HCT116 (cell line): Measurements from ENCODE around the gene ARID3A. TPM values are rescaled to one million over a fixed set of nuclear protein-coding genes. Genes with fewer than 3 reads are reported as not detected.

Source experiments
- ATAC-seq: fragments of 200-7000 bp; cut with Tn5 transposase; 2 replicates; pipeline ENCODE4 v1.9.1; 2020; ENCODE audit warnings: mild to moderate bottlenecking, moderate library complexity
- BruUV-seq: library from RNA; stranded (reverse); fragments of 400-500 nt; replicated peaks from 2 replicates; lab custom pipeline; 2021; lab: Mats Ljungman, UMichigan
- CTCF ChIA-PET: fragments of 300-600 bp; sonication (Branson Sonifier 250); formaldehyde crosslinking; loops from one replicate; lab custom pipeline; 2021; ENCODE audit warnings: antibody characterized with exemption; lab: Charles Lee
- POLR2A ChIA-PET: fragments of 300-600, 350-600 bp; sonication (Branson Sonifier 250); formaldehyde crosslinking; loops from one replicate; lab custom pipeline; 2021; ENCODE audit warnings: antibody characterized with exemption; lab: Charles Lee
- RAD21 ChIA-PET, 2 experiments: fragments of 300-600 bp; sonication (Branson Sonifier 250); formaldehyde crosslinking; loops; one replicate each; lab custom pipeline; 2023; ENCODE audit warnings: low total read pairs in 2 of 2; ENCODE audit not compliant: uncharacterized antibody in 2 of 2, unreplicated experiment in 2 of 2, low non-redundant PET in 1 of 2; lab: Charles Lee
- DNase-seq: peaks from one replicate; pipeline ENCODE4 v3.0.0-alpha.2; 2010; ENCODE audit warnings: low read depth, low spot score
- H2AFZ ChIP-seq: fragments of 200-600 bp; shearing (Covaris generic), sonication (generic); 2 replicates; pipeline ENCODE4 v1.6.1; 2017; ENCODE audit warnings: low read depth, mixed run types, mixed read lengths, antibody characterized with exemption, low read length; ENCODE audit not compliant: poor library complexity, severe bottlenecking
- H3K27ac ChIP-seq: 2 replicates; pipeline ENCODE4 v1.5.1; 2012; ENCODE audit warnings: low read depth, low read length
- H3K27me3 ChIP-seq: fragments of 200-600 bp; sonication (generic); 2 replicates; pipeline ENCODE4 v1.6.1; 2016; ENCODE audit warnings: mixed run types, low read length, mixed read lengths; ENCODE audit not compliant: insufficient read depth
- H3K36me3 ChIP-seq, 2 experiments: fragments of 200-500 bp in 1 of 2; fragments of 200-600 bp in 1 of 2; sonication (Bioruptor generic) in 1 of 2; sonication (generic) in 1 of 2; 2 replicates each; pipeline versions ENCODE4 v1.5.1 to v1.6.1; 2014 to 2016; ENCODE audit warnings: low read length in 2 of 2, inconsistent platforms in 1 of 2, mixed read lengths in 1 of 2, mixed run types in 1 of 2; ENCODE audit not compliant: insufficient read depth in 2 of 2, control insufficient read depth in 1 of 2
- H3K4me1 ChIP-seq, 2 experiments: fragments of 200-600 bp in 1 of 2; sonication (generic) in 1 of 2; 2 replicates each; pipeline versions ENCODE4 v1.5.1 to v1.6.1; 2012 to 2017; ENCODE audit warnings: low read length in 2 of 2, inconsistent platforms in 1 of 2, mild to moderate bottlenecking in 1 of 2, mixed read lengths in 1 of 2, mixed run types in 1 of 2, moderate library complexity in 1 of 2; ENCODE audit not compliant: insufficient read depth in 2 of 2, control insufficient read depth in 1 of 2
- H3K4me2 ChIP-seq: fragments of 200-600 bp; sonication (generic); 2 replicates; pipeline ENCODE4 v1.6.1; 2017; ENCODE audit warnings: mixed run types, low read length, mixed read lengths
- H3K4me3 ChIP-seq, 2 experiments: fragments of 200-600 bp in 1 of 2; sonication (generic) in 1 of 2; replicated peaks in 1 of 2; 2 replicates each; pipeline ENCODE4 v1.5.1; 2011 to 2016; ENCODE audit warnings: low read length in 2 of 2, control low read depth in 1 of 2, low read depth in 1 of 2, mild to moderate bottlenecking in 1 of 2, mixed read lengths in 1 of 2, mixed run types in 1 of 2
- H3K79me2 ChIP-seq: fragments of 200-600 bp; sonication (generic); 2 replicates; pipeline ENCODE4 v1.6.1; 2017; ENCODE audit warnings: mild to moderate bottlenecking, mixed run types, low read length, moderate library complexity, mixed read lengths; ENCODE audit not compliant: insufficient read depth
- H3K9ac ChIP-seq: fragments of 200-600 bp; sonication (generic); 2 replicates; pipeline ENCODE4 v1.6.1; 2016; ENCODE audit warnings: low read length, mixed read lengths
- H3K9me2 ChIP-seq: fragments of 200-600 bp; sonication (generic), shearing (Covaris generic); 2 replicates; pipeline ENCODE4 v1.6.1; 2017; ENCODE audit warnings: mixed run types, mild to moderate bottlenecking, moderate library complexity; ENCODE audit not compliant: insufficient read depth
- H3K9me3 ChIP-seq, 2 experiments: fragments of 200-500 bp in 1 of 2; fragments of 200-600 bp in 1 of 2; sonication (Bioruptor generic) in 1 of 2; sonication (generic) in 1 of 2; 2 replicates each; pipeline ENCODE4 v1.6.1; 2014 to 2017; ENCODE audit warnings: low read length in 2 of 2, mixed read lengths in 2 of 2, inconsistent platforms in 1 of 2, low read depth in 1 of 2, mild to moderate bottlenecking in 1 of 2, mixed run types in 1 of 2, moderate library complexity in 1 of 2; ENCODE audit not compliant: control insufficient read depth in 1 of 2, insufficient read depth in 1 of 2
- H4K20me1 ChIP-seq: fragments of 200-600 bp; sonication (generic), shearing (Covaris generic); 2 replicates; pipeline ENCODE4 v1.6.1; 2017; ENCODE audit warnings: mixed run types, mild to moderate bottlenecking, moderate library complexity; ENCODE audit not compliant: insufficient read depth
- CEBPB ChIP-seq: IDR thresholded peaks from 2 replicates; pipeline ENCODE4 v1.6.1; 2012; ENCODE audit warnings: low read depth
- CTCF ChIP-seq, 3 experiments: fragments of 200-600 bp in 1 of 3; sonication (generic) in 1 of 3; IDR thresholded peaks in 2 of 3; conservative IDR thresholded peaks in 1 of 3; 2 replicates each; pipeline ENCODE4 v1.5.1; 2012 to 2017; ENCODE audit warnings: low read depth in 2 of 3, low read length in 2 of 3, antibody characterized with exemption in 1 of 3, borderline replicate concordance in 1 of 3, control low read depth in 1 of 3, mild to moderate bottlenecking in 1 of 3, mixed read lengths in 1 of 3, mixed run types in 1 of 3, moderate library complexity in 1 of 3; ENCODE audit not compliant: insufficient read depth in 1 of 3
- EGR1 ChIP-seq: IDR thresholded peaks from 2 replicates; pipeline ENCODE4 v1.6.1; 2012; ENCODE audit warnings: low read depth
- ELF1 ChIP-seq: IDR thresholded peaks from 2 replicates; pipeline ENCODE4 v1.6.1; 2012; ENCODE audit warnings: low read depth, borderline replicate concordance
- EZH2 ChIP-seq: fragments of 200-600 bp; sonication (generic); IDR thresholded peaks from 2 replicates; pipeline ENCODE4 v1.6.1; 2017; ENCODE audit warnings: antibody characterized with exemption, mixed run types
- EZH2phosphoT487 ChIP-seq: fragments of 200-600 bp; IDR thresholded peaks from 2 replicates; pipeline ENCODE4 v1.6.1; 2018; ENCODE audit warnings: antibody characterized with exemption, borderline replicate concordance
- JUND ChIP-seq: IDR thresholded peaks from 2 replicates; pipeline ENCODE4 v1.6.1; 2012
- MAX ChIP-seq: IDR thresholded peaks from 2 replicates; pipeline ENCODE4 v1.6.1; 2012
- POLR2A ChIP-seq: IDR thresholded peaks from 2 replicates; pipeline ENCODE4 v1.7.0; 2011; ENCODE audit warnings: borderline replicate concordance; ENCODE audit not compliant: insufficient read depth, insufficient read length; ENCODE audit errors: extremely low read depth
- POLR2AphosphoS5 ChIP-seq: IDR thresholded peaks from 2 replicates; pipeline ENCODE4 v1.6.1; 2011; ENCODE audit warnings: mild to moderate bottlenecking, low read depth, low read length, moderate library complexity
- RAD21 ChIP-seq: IDR thresholded peaks from 2 replicates; pipeline ENCODE4 v1.6.1; 2012; ENCODE audit warnings: low read depth, mild to moderate bottlenecking
- SIN3A ChIP-seq: IDR thresholded peaks from 2 replicates; pipeline ENCODE4 v1.6.1; 2012; ENCODE audit warnings: low read depth
- SP1 ChIP-seq: IDR thresholded peaks from 2 replicates; pipeline ENCODE4 v1.6.1; 2012; ENCODE audit warnings: low read depth
- TCF7L2 ChIP-seq: IDR thresholded peaks from 2 replicates; pipeline ENCODE4 v1.7.0; 2011; ENCODE audit warnings: borderline replicate concordance, inconsistent platforms; ENCODE audit not compliant: insufficient read depth, insufficient read length; ENCODE audit errors: extremely low read depth
- YY1 ChIP-seq: IDR thresholded peaks from 2 replicates; pipeline ENCODE4 v1.6.1; 2011; ENCODE audit warnings: low read length, low read depth, moderate library complexity, mild to moderate bottlenecking; ENCODE audit not compliant: insufficient replicate concordance; ENCODE audit errors: extremely low read depth
- ZNF274 ChIP-seq: fragments of 200-500 bp; sonication (Bioruptor generic); IDR thresholded peaks from 2 replicates; pipeline ENCODE4 v1.6.1; 2014; ENCODE audit warnings: mild to moderate bottlenecking, low read depth, low read length, inconsistent platforms
- intact Hi-C: fragments of 100-400 bp; cut with micrococcal nuclease; formaldehyde crosslinking; loops from 2 replicates; pipeline ENCODE4 v1.10.0; 2022
- total RNA-seq: library from RNA; stranded (reverse); gene quantifications from one replicate; pipeline ENCODE4 v1.2.1, GENCODE V29; 2021; ENCODE audit not compliant: unreplicated experiment
- TF ChIP-seq, protein P1 (sequence below): IDR thresholded peaks from 2 replicates; pipeline ENCODE4 v1.6.1; 2012; ENCODE audit warnings: low read depth
- TF ChIP-seq, protein P2 (sequence below): IDR thresholded peaks from 2 replicates; pipeline ENCODE4 v1.6.1; 2012

Gene ARID3A
- total RNA-seq, 1 experiment from 2014 or later, result 21.8 TPM

DNA sequence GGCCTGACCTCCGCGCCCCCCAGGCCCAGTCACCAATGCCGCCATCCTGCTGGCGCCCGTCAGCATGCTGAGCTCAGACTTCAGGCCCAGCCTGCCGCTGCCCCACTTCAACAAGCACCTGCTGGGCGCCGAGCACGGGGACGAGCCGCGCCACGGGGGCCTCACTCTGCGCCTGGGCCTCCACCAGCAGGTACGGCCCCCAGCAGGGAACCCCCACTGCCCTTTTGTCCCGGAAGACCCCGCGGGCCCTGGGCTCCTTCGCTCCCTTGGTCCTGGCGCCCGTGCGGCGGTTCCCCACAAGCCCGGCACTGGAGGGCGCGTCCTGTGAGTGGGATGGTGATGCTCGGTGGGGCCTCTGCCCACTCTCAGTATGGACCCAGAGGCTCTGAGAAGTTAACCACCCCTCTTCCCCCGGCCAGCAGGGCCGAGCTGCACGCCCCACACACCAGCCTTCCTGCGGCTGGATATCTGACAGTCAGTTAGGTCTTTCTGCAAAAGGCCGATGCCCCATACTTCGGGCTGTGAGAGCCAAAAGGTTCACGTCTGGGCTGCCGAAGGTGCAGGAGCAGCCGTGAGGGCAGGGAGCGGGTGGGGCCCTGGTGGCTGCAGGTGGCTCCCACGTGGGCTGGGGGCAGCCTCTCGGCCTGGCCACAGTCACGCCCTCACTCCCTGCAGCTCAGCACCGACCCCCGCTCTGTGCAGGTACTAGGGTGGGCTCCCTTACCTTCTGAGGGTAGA is 66.3 kb downstream of the ARID3A start:
- ChIA-PET CTCF (no interaction called here), POLR2A (no interaction called here), RAD21 (no interaction called here)
- Histone ChIP-seq H3K9me3 (no peaks in the 10 kb centered on the region), H4K20me1 (peaks cover 6% of the 10 kb centered on the region; the same call in 1 of the 2 replicates), H3K36me3 (peaks cover 10 to 58% of the 10 kb centered on the region in 2 experiments), H3K9ac (no peak overlapping the region), H3K27me3 (no peaks in the 10 kb centered on the region), H3K9me2 (no peaks in the 10 kb centered on the region), H3K27ac (peak overlapping the region; percentile 38; the same call in 1 of the 2 replicates), H2AFZ (no peak overlapping the region), H3K79me2 (peaks cover 5% of the 10 kb centered on the region; the same call in 1 of the 2 replicates), H3K4me2 (no peak overlapping the region), H3K4me3 (no peak overlapping the region), H3K4me1 (peaks cover 7 to 29% of the 10 kb centered on the region in 2 experiments)
- BruUV-seq, result no TSS peak
- intact Hi-C loops, result no loop called here
- ATAC-seq (no peak), DNase-seq (no peak)
- no peak for TF ChIP-seq RAD21
- TF ChIP-seq YY1, result no peak
- no peak for TF ChIP-seq CTCF (IDR thresholded peaks at IDR 0.05 in 2 of 3, conservative IDR thresholded peaks at IDR 0.05 in 1 of 3; ENCODE audit: borderline replicate concordance in 1 of 3, insufficient read depth in 1 of 3, low read depth in 2 of 3, low read length in 2 of 3)
- TF ChIP-seq JUND, result no peak
- no peak for TF ChIP-seq CEBPB
- TF ChIP-seq EZH2, result no peak
- TF ChIP-seq, protein P1, sequence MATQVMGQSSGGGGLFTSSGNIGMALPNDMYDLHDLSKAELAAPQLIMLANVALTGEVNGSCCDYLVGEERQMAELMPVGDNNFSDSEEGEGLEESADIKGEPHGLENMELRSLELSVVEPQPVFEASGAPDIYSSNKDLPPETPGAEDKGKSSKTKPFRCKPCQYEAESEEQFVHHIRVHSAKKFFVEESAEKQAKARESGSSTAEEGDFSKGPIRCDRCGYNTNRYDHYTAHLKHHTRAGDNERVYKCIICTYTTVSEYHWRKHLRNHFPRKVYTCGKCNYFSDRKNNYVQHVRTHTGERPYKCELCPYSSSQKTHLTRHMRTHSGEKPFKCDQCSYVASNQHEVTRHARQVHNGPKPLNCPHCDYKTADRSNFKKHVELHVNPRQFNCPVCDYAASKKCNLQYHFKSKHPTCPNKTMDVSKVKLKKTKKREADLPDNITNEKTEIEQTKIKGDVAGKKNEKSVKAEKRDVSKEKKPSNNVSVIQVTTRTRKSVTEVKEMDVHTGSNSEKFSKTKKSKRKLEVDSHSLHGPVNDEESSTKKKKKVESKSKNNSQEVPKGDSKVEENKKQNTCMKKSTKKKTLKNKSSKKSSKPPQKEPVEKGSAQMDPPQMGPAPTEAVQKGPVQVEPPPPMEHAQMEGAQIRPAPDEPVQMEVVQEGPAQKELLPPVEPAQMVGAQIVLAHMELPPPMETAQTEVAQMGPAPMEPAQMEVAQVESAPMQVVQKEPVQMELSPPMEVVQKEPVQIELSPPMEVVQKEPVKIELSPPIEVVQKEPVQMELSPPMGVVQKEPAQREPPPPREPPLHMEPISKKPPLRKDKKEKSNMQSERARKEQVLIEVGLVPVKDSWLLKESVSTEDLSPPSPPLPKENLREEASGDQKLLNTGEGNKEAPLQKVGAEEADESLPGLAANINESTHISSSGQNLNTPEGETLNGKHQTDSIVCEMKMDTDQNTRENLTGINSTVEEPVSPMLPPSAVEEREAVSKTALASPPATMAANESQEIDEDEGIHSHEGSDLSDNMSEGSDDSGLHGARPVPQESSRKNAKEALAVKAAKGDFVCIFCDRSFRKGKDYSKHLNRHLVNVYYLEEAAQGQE, result no peak
- TF ChIP-seq, protein P2, sequence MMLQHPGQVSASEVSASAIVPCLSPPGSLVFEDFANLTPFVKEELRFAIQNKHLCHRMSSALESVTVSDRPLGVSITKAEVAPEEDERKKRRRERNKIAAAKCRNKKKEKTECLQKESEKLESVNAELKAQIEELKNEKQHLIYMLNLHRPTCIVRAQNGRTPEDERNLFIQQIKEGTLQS, result no peak
- no peak for TF ChIP-seq POLR2AphosphoS5
- TF ChIP-seq SP1, result no peak
- no peak for TF ChIP-seq EGR1
- TF ChIP-seq ZNF274, result no peak
- TF ChIP-seq SIN3A, result no peak
- no peak for TF ChIP-seq TCF7L2
- TF ChIP-seq MAX, result no peak
- no peak for TF ChIP-seq ELF1
- TF ChIP-seq EZH2phosphoT487, result no peak
- no peak for TF ChIP-seq POLR2A
